ENCODE data around the gene MCRIP2. TPM values are rescaled to one million over a fixed set of nuclear protein-coding genes. Genes with fewer than 3 reads are reported as not detected.

MCRIP2 gene
- total RNA-seq, 1 donor from 2014 or later = 27.0 TPM

GRCh38 chr16:695355-696089, 53.9 kb downstream of the MCRIP2 start:
- Histone ChIP-seq H3K9me3 (no peaks in the 10 kb centered on the region), H3K36me3 (no peaks in the 10 kb centered on the region), H3K27me3 (peaks cover 9% of the 10 kb centered on the region), H3K4me1 (peaks cover 41% of the 10 kb centered on the region), H3K27ac (no peak overlapping the region), H3K4me3 (peak overlapping the region; percentile 38)
- intact Hi-C loops (cut with DNase I) = no loop called here
- TF ChIP-seq POLR2A (IDR thresholded peaks at IDR 0.05) = no peak
- TF ChIP-seq POLR2AphosphoS5 (IDR thresholded peaks at IDR 0.05; ENCODE audit: insufficient read depth in 1 of 2, low read depth in 1 of 2) = peak; percentile 24 to 53
- TF ChIP-seq, protein P1, sequence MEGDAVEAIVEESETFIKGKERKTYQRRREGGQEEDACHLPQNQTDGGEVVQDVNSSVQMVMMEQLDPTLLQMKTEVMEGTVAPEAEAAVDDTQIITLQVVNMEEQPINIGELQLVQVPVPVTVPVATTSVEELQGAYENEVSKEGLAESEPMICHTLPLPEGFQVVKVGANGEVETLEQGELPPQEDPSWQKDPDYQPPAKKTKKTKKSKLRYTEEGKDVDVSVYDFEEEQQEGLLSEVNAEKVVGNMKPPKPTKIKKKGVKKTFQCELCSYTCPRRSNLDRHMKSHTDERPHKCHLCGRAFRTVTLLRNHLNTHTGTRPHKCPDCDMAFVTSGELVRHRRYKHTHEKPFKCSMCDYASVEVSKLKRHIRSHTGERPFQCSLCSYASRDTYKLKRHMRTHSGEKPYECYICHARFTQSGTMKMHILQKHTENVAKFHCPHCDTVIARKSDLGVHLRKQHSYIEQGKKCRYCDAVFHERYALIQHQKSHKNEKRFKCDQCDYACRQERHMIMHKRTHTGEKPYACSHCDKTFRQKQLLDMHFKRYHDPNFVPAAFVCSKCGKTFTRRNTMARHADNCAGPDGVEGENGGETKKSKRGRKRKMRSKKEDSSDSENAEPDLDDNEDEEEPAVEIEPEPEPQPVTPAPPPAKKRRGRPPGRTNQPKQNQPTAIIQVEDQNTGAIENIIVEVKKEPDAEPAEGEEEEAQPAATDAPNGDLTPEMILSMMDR (IDR thresholded peaks at IDR 0.05) = no peak
- DNase-seq (ENCODE audit: extremely low spot score in 2 of 2) = no peak

Other genes starting within 250 kb of the MCRIP2 start
- 88.6 TPM for gene NME4, start 244.6 kb upstream of the MCRIP2 start, total RNA-seq
- gene DECR2, start 239.9 kb upstream of the MCRIP2 start, total RNA-seq = 17.9 TPM
- gene RAB11FIP3, start 216.2 kb upstream of the MCRIP2 start, total RNA-seq = 36.6 TPM
- 38.3 TPM for gene CAPN15, start 114.1 kb upstream of the MCRIP2 start, total RNA-seq
- gene PRR35, start 81.4 kb upstream of the MCRIP2 start, total RNA-seq = not detected
- 0.74 TPM for gene NHLRC4, start 74.8 kb upstream of the MCRIP2 start, total RNA-seq
- 26.0 TPM for gene PIGQ, start 71.9 kb upstream of the MCRIP2 start, total RNA-seq
- gene RAB40C, start 51.8 kb upstream of the MCRIP2 start, total RNA-seq = 41.3 TPM
- gene WFIKKN1, start 10.8 kb upstream of the MCRIP2 start, total RNA-seq = 3.2 TPM
- gene METTL26, start 5.5 kb upstream of the MCRIP2 start, total RNA-seq = 187 TPM
- 34.9 TPM for gene WDR90, start 7.5 kb downstream of the MCRIP2 start, total RNA-seq
- 91.1 TPM for gene RHOT2, start 26.3 kb downstream of the MCRIP2 start, total RNA-seq
- 1.7 TPM for gene RHBDL1, start 33.8 kb downstream of the MCRIP2 start, total RNA-seq
- 124 TPM for gene STUB1, start 38.6 kb downstream of the MCRIP2 start, total RNA-seq
- gene JMJD8, start 42.5 kb downstream of the MCRIP2 start, total RNA-seq = 62.9 TPM
- 12.3 TPM for gene WDR24, start 48.6 kb downstream of the MCRIP2 start, total RNA-seq
- gene FBXL16, start 64.0 kb downstream of the MCRIP2 start, total RNA-seq = 4.4 TPM
- gene METRN, start 73.3 kb downstream of the MCRIP2 start, total RNA-seq = 32.2 TPM
- gene ANTKMT, start 79.3 kb downstream of the MCRIP2 start, total RNA-seq = 26.0 TPM
- 7.6 TPM for gene CCDC78, start 84.6 kb downstream of the MCRIP2 start, total RNA-seq
- gene HAGHL, start 85.3 kb downstream of the MCRIP2 start, total RNA-seq = 5.2 TPM
- gene CIAO3, start 99.2 kb downstream of the MCRIP2 start, total RNA-seq = 32.7 TPM
- not detected for gene MSLN, start 118.9 kb downstream of the MCRIP2 start, total RNA-seq
- gene RPUSD1, start 146.6 kb downstream of the MCRIP2 start, total RNA-seq = 17.2 TPM
- 4.9 TPM for gene CHTF18, start 146.8 kb downstream of the MCRIP2 start, total RNA-seq
- not detected for gene GNG13, start 158.9 kb downstream of the MCRIP2 start, total RNA-seq